ENCODE measurements around the gene PTPN6.

Gene PTPN6

DNA sequence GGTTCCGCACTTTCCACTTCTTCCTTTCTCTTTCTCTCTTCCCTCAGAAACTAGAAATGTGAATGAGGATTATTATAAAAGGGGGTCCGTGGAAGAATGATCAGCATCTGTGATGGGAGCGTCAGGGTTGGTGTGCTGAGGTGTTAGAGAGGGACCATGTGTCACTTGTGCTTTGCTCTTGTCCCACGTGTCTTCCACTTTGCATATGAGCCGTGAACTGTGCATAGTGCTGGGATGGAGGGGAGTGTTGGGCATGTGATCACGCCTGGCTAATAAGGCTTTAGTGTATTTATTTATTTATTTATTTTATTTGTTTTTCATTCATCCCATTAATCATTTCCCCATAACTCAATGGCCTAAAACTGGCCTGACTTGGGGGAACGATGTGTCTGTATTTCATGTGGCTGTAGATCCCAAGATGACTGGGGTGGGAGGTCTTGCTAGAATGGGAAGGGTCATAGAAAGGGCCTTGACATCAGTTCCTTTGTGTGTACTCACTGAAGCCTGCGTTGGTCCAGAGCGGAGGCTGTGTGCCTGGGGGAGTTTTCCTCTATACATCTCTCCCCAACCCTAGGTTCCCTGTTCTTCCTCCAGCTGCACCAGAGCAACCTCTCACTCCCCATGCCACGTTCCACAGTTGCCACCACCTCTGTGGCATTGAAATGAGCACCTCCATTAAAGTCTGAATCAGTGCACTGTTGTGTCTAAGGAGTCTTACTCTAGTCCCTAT, 28.0 kb upstream of the PTPN6 start:
- no peak for DNase-seq (ENCODE audit: low spot score)

DNA sequence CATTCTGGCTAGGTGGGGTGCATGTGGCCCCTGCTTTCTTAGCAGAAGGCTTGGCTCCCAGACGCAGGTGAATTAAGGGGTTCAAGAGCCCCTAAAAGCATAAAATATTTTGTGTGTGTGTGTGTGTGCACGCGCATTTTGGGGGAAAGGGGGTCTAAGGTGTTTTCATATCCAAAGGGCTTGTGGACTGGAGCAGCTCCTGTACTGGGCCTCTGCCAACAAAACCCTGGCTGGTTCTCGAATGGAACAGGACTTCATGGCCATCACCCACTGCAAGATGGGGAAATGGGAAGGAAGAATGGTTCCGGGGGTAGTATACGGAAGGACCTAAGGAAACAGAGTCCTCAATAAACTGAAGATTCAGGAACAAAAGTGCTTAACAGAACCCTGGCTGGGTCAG, 27.3 kb upstream of the PTPN6 start:
- DNase-seq (ENCODE audit: low spot score), result no peak

DNA sequence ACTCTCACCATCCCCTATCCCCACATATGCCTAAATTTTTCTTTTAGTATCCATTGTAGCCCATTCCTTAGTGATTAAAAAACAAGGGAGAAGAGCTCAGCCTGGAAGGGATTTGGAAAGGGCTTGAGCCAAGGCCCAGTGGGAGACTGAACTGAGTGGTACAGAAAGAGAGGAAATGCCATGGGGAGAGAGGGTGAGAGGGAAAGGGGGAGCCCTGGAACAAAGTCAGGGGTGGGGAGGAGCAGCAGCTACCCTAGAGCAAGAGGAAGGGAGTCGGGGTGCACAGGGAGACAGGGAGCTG, 26.0 kb upstream of the PTPN6 start:
- no peak for DNase-seq (ENCODE audit: low spot score)

- no peak for DNase-seq (ENCODE audit: low spot score)
Measured at GRCh38 chr12:6925540-6926279, 25.4 kb upstream of the PTPN6 start.

DNA sequence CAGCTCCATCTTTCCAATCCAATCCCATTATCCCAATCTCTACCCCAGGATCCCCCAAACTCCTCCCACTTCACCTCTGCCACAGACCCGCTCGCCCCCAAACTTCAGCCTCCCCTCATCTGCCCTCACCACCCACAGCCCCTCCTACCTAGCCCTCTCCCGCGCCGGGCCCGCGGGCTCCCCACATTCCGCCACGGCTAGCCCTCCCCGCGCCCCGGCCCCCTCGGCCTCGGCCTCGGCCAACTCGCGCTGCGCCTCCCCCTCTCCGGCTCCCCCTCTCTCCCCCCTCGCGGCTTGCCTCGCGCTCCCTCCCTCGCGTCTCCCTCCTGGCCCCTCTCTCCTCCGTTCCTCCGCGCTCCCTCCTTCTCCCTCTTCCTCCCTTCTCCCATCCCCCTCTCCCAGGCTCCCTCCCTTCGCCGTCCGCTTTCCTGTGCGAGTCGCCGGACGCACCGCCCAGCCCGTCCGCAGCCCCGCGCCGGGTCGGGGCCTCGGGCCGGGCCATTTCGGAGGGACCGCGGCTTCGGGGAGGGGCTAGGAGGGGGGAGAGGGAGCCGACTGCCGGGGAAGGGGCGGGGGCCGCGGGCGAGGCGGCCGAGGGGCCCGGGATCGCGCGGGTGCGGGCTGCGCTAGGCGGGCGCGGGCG, 23.7 kb upstream of the PTPN6 start, which contains the start of gene ATN1:
Gene ATN1 (plus strand): TSS at position 581 of the 643 bp plus-strand sequence. CDS start 6,043 bp downstream, outside the sequence.
- DNase-seq (ENCODE audit: low spot score), result no peak

DNA sequence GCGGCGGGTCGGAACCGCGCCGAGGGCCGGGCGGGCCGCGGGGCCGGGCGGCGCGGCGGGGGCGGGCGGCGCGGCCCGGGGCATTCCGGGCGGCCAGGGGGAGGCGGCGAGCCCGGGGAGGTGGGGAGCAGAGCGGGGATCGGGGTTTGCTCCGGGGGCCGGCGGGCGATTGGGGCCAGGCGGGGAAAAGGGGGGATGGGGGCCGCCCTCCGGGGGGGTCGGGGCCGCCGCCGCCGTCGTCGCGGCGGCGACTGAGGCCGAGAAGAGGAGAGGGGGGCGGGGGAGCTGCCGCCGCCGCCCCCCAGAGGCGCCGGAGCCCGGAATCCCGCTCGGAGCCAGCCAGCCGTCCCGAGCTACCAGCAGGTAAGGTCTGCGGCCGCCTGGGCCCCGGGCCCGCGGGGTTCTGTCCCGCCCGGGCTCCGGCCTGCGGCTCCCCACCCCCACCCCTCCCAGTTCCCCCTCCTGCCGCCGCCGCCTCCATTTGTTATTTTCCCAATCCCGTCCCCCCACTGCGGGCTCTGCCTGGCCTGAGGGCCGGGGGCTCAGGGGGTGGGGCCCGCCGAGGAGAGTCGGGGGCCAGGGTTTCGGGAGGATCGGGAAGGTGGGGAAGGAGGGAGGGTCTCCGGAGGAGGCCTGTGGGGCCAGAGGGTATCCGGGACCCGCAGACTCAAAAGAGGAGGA, 23.0 kb upstream of the PTPN6 start:
- DNase-seq (ENCODE audit: low spot score), result no peak

GRCh38 chr12:6928703-6929407, 22.3 kb upstream of the PTPN6 start:
- no peak for DNase-seq (ENCODE audit: low spot score)

GRCh38 chr12:6929466-6930452, 21.4 kb upstream of the PTPN6 start:
- no peak for DNase-seq (ENCODE audit: low spot score)

DNA sequence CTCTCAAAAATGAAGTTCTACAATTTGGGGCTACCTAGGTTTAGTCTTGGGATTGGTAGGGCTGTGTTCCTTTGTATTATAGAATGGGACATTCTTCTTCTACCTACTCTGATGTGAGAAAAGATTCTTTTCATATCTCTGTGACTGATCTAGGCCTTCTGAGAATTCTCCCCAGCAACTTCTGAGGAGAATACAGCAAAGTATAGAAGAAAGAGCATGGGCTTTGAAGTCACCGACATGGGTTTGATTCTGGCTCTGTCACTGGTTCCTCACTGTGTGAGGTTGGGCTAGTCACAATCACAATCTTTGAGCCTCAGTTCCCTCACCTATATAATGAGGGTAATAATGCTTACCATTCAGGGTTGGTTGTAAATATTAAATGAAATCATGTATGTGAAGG, 18.4 kb upstream of the PTPN6 start:
- DNase-seq (ENCODE audit: low spot score), result no peak

- no peak for DNase-seq (ENCODE audit: low spot score)
Measured at GRCh38 chr12:6934110-6934509, 17.0 kb upstream of the PTPN6 start.

GRCh38 chr12:6935371-6936193, 15.6 kb upstream of the PTPN6 start:
- DNase-seq (ENCODE audit: low spot score), result no peak

DNA sequence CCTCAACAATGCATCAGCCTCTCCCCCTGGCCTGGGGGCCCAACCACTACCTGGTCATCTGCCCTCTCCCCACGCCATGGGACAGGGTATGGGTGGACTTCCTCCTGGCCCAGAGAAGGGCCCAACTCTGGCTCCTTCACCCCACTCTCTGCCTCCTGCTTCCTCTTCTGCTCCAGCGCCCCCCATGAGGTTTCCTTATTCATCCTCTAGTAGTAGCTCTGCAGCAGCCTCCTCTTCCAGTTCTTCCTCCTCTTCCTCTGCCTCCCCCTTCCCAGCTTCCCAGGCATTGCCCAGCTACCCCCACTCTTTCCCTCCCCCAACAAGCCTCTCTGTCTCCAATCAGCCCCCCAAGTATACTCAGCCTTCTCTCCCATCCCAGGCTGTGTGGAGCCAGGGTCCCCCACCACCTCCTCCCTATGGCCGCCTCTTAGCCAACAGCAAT, 14.9 kb upstream of the PTPN6 start:
- DNase-seq (ENCODE audit: low spot score), result no peak

GRCh38 chr12:6936636-6937480, 14.3 kb upstream of the PTPN6 start:
- DNase-seq (ENCODE audit: low spot score), result peak; percentile 83

DNA sequence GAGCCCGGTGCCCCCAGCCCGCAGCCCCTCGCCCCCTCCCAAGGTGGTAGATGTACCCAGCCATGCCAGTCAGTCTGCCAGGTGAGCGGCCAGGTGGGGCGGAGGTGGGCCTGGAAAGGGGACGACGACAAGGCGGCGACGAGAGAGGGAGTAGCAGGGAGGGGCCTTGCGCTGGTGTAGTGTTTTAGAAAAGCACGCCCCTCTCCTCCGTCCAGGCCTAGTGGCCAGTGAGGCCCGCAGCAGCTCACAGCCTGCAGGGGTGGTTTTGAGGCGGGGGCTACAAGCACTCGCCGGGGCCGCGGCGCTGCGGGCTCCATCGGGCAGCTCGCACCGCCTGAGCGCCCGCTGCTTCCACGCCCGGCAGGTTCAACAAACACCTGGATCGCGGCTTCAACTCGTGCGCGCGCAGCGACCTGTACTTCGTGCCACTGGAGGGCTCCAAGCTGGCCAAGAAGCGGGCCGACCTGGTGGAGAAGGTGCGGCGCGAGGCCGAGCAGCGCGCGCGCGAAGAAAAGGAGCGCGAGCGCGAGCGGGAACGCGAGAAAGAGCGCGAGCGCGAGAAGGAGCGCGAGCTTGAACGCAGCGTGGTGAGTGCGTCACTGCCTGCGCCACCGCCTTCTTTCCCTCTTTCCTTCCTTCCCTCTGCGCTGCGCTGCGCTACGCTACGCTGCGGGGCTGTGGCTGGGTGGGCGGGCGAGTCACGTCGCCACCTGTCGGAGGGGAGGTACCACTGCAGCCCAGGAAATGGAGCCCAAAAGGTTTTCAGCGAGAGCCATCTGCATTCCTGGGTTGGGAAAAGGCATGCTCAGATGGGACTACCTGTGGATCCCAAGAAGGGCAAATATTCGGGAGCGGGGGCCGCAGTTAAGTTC, 13.4 kb upstream of the PTPN6 start:
- DNase-seq (ENCODE audit: low spot score), result peak; percentile 98

DNA sequence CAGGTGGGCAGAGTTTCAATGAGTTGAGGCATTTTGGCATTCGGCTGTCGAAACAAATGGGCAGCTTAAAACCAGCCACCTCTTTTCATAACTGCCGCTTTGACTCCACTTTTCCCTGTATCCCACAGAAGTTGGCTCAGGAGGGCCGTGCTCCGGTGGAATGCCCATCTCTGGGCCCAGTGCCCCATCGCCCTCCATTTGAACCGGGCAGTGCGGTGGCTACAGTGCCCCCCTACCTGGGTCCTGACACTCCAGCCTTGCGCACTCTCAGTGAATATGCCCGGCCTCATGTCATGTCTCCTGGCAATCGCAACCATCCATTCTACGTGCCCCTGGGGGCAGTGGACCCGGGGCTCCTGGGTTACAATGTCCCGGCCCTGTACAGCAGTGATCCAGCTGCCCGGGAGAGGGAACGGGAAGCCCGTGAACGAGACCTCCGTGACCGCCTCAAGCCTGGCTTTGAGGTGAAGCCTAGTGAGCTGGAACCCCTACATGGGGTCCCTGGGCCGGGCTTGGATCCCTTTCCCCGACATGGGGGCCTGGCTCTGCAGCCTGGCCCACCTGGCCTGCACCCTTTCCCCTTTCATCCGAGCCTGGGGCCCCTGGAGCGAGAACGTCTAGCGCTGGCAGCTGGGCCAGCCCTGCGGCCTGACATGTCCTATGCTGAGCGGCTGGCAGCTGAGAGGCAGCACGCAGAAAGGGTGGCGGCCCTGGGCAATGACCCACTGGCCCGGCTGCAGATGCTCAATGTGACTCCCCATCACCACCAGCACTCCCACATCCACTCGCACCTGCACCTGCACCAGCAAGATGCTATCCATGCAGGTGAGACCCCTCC, 12.6 kb upstream of the PTPN6 start:
- no peak for DNase-seq (ENCODE audit: low spot score)

GRCh38 chr12:6939191-6939540, 12.0 kb upstream of the PTPN6 start:
- no peak for DNase-seq (ENCODE audit: low spot score)

DNA sequence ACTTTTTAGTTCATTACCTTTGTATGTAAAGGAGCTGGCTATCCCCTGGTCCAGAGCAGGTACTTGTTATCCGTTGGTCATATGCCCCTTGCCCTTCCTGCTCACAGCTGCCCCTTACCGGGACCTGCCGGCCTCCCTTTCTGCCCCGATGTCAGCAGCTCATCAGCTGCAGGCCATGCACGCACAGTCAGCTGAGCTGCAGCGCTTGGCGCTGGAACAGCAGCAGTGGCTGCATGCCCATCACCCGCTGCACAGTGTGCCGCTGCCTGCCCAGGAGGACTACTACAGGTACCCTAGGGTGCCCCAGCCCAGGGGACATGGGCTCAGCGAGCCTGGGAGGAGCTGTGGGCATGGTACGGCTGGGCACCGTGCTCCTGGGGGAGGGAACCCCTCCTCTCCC, 9.9 kb upstream of the PTPN6 start:
- no peak for DNase-seq (ENCODE audit: low spot score)

All from NAMALWA (cell line).